ENCODE measurements around the gene SND1. TPM values are rescaled to one million over a fixed set of nuclear protein-coding genes. Genes with fewer than 3 reads are reported as not detected.
"Not testable (repeated sequence)": the region's sequence is repeated elsewhere in the genome, so short reads cannot be mapped to it uniquely, and the experiment has no call there.

The SND1 gene
- total RNA-seq, 2 experiments from 2014 or later: 132 to 148 TPM

DNA sequence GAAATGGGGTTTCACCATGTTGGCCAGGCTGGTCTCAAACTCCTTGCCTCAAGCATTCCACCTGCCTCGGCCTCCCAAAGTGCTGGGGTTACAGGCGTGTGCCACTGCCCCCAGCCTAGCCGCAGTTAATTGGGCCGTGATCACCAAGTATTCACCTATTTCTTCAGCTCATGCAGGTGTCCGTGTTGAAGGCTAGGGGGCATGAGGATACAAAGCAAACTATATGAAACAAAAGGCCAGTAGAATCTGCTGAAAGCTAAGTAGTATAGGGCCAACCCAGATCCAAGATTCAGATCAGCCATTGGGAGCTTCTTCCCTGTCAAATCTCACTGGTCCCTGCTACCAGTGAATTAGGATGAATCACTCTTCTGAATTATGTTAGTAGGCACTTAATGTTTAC is 305.9 kb downstream of the SND1 start:
- H3K4me1 Mint-ChIP-seq: no peaks in the 10 kb centered on the region
- no peaks in the 10 kb centered on the region for H3K27me3 Mint-ChIP-seq
- H3K27ac Mint-ChIP-seq: no peak overlapping the region
- H3K4me3 Mint-ChIP-seq: no peak overlapping the region
- no peak for DNase-seq
- ATAC-seq (ENCODE audit: low read depth): no peak
- H3K36me3 Mint-ChIP-seq: peaks cover 20% of the 10 kb centered on the region
- POLR2A ChIA-PET: no interaction called here
- peaks cover under 1% of the 10 kb centered on the region for H3K9me3 Mint-ChIP-seq

DNA sequence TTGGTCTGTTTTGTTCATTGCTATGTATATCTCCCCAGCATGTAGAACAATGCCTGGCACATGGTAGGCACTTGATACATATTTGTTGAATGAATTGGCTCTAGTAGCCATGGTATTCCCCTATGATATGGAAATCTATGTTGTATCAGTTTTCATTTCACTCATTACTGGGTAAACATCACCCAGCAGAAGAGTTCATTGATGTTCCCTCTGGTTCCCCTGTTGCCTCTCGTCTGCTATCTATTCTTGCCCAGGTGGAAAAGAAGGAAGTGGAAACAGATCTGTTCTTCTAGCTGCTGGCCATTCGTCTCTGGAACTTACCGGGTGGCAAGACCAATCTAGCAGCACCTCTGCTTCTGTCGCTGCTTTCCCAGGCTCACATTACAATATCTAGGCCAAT is 307.8 kb downstream of the SND1 start:
- POLR2A ChIA-PET: no interaction called here
- no peak overlapping the region for H3K4me3 Mint-ChIP-seq
- no peak overlapping the region for H3K27ac Mint-ChIP-seq
- no peaks in the 10 kb centered on the region for H3K27me3 Mint-ChIP-seq
- DNase-seq: no peak
- peaks cover 22% of the 10 kb centered on the region for H3K36me3 Mint-ChIP-seq
- no peak for ATAC-seq (ENCODE audit: low read depth)
- peaks cover 2% of the 10 kb centered on the region for H3K9me3 Mint-ChIP-seq
- H3K4me1 Mint-ChIP-seq: no peaks in the 10 kb centered on the region

DNA sequence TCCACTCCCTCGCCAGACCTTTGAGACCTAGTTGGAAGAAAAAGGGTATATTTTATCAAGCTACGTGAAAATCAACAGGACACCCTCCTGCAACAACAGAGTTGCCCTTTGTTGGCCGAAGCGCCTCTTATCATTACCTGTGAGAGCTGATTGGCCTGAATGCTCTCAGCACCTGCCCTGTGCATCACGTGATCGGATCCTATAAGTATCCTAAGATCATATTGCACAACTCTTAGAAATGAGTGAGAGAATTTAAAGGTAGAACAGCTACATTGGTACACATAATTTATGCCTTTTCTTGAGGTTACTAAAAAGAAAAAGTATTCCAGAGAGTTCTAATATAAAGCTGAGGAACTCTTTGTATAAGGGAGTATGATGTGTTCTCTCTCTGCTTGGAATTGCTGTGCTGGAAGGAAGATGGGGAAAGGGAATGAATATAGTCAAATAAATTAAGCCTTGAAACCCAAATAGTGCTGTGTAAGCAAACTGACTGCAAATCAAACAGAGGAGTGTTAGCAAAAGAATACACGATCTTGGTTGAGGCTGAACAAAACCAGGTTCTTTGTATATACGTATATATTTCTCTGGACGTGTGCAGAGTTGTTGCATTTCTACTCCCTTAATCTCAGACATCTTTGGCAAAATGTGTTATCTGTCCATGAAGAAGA is 309.9 kb downstream of the SND1 start:
- Mint-ChIP-seq H3K27me3 (no peaks in the 10 kb centered on the region), H3K4me1 (no peaks in the 10 kb centered on the region), H3K4me3 (no peak overlapping the region), H3K9me3 (peaks cover 2% of the 10 kb centered on the region), H3K36me3 (peaks cover 22% of the 10 kb centered on the region), H3K27ac (no peak overlapping the region)
- POLR2A ChIA-PET: no interaction called here
- ATAC-seq (ENCODE audit: low read depth): no peak
- no peak for DNase-seq

DNA sequence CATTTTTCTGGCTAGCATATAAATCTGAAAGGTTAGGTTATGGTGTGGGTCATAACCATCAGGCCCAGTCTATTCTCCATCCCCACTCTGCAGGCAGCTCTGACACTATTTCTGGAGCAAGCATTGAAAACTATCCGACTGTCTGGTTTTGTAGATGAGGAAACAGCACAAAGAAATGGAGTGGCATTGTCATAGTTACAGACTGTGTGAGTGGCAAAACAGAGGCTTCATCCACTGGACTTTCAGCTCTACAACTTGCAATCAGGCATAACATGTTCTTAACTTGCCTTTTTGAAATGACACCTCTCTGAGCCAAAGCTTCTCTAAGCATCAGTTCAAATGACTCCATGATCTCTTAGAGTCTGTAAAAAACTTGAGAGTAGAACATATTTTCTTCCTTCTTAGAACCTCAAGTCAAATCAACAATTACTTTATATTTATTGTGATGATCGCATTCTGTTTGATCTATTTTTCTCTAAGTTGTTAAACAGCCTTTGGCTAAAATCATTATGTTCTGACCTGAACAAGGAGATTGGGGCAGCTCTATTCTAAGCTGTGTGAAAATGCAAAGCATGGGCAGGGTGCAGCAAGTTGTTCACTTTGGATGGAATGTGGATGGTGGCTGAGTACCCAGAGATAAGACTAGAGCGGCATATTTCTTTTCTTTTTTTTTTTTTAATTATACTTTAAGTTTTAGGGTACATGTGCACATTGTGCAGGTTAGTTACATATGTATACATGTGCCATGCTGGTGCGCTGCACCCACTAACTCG is 310.8 kb downstream of the SND1 start:
- Mint-ChIP-seq H3K9me3 (peaks cover 2% of the 10 kb centered on the region), H3K27me3 (no peaks in the 10 kb centered on the region), H3K4me1 (no peaks in the 10 kb centered on the region), H3K4me3 (no peak overlapping the region), H3K27ac (no peak overlapping the region), H3K36me3 (peaks cover 22% of the 10 kb centered on the region)
- no peak for ATAC-seq (ENCODE audit: low read depth)
- POLR2A ChIA-PET: no interaction called here
- no peak for DNase-seq

DNA sequence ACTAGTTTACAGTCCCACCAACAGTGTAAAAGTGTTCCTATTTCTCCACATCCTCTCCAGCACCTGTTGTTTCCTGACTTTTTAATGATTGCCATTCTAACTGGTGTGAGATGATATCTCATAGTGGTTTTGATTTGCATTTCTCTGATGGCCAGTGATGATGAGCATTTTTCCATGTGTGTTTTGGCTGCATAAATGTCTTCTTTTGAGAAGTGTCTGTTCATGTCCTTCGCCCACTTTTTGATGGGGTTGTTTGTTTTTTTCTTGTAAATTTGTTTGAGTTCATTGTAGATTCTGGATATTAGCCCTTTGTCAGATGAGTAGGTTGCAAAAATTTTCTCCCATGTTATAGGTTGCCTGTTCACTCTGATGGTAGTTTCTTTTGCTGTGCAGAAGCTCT is 311.9 kb downstream of the SND1 start:
- peaks cover 22% of the 10 kb centered on the region for H3K36me3 Mint-ChIP-seq
- H3K27ac Mint-ChIP-seq; POLR2A ChIA-PET; H3K9me3 Mint-ChIP-seq; H3K27me3 Mint-ChIP-seq; ATAC-seq (ENCODE audit: low read depth); H3K4me1 Mint-ChIP-seq; DNase-seq; H3K4me3 Mint-ChIP-seq: not testable (repeated sequence)

DNA sequence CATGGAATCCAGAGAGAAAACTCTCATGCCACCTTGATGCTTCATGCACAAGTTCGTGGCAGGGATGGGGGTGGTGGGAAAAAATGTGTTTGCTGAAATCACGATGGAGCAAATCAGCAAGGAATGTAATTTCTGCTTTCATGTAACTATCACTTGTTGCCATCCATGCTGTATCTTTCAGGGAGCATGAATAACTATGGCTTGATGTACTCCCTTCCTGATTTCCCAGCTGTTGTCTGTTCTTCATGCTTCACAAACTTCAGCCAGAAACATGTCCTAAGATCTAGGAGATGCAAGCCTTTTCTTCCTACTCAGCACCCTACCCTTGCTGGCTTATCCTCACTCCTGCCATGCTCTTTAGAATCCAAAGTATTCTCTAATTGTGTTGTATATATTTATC is 315.3 kb downstream of the SND1 start:
- peaks cover 2% of the 10 kb centered on the region for H3K9me3 Mint-ChIP-seq
- no peaks in the 10 kb centered on the region for H3K4me1 Mint-ChIP-seq
- peaks cover 8% of the 10 kb centered on the region for H3K36me3 Mint-ChIP-seq
- POLR2A ChIA-PET: no interaction called here
- H3K27me3 Mint-ChIP-seq: no peaks in the 10 kb centered on the region
- DNase-seq: no peak
- ATAC-seq (ENCODE audit: low read depth): no peak
- no peak overlapping the region for H3K27ac Mint-ChIP-seq
- H3K4me3 Mint-ChIP-seq: no peak overlapping the region

DNA sequence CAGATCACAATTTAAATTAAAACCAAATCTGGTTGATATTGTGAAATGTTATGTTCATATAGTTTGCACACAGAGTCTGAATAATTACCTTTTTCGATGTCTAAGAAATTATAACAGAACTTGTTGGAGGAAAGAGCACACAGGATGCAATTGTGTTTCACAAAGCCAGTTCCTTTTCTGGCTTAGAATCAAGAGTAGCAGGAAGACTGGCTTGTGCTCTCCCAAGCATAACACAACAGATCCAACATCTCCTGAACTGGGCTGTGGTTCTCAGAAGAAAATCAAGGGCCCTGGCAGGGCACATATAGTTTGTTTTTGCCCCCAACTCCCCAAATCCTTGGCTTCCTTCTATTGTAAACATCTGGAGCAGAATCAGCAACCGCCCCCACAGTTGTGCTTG is 316.6 kb downstream of the SND1 start:
- no peaks in the 10 kb centered on the region for H3K27me3 Mint-ChIP-seq
- H3K4me3 Mint-ChIP-seq: no peak overlapping the region
- no peak for ATAC-seq (ENCODE audit: low read depth)
- H3K9me3 Mint-ChIP-seq: peaks cover 1% of the 10 kb centered on the region
- DNase-seq: no peak
- H3K36me3 Mint-ChIP-seq: peaks cover 11% of the 10 kb centered on the region
- no peak overlapping the region for H3K27ac Mint-ChIP-seq
- no peaks in the 10 kb centered on the region for H3K4me1 Mint-ChIP-seq
- POLR2A ChIA-PET: no interaction called here

DNA sequence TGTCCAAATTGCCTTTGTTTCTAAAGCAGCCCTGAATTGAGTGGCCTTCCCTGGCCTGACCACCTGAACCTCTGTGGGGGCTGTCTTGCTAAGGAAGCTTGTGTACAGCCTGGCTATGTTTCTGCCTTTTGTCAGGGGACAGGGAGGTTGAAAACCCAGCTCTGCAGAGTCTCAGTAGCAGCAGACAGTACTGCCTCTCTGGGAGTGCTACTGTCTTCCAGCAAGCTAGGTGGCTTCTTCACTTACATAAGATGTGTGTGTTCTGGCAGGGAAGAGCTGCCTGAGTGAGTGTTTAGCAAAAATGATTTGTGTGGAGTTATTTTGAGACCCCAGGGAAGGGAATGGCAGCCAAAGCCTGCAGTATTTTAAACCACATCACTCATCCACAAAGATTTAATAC is 321.8 kb downstream of the SND1 start:
- Mint-ChIP-seq H3K27me3 (no peaks in the 10 kb centered on the region), H3K27ac (no peak overlapping the region), H3K4me1 (no peaks in the 10 kb centered on the region), H3K36me3 (peaks cover 46% of the 10 kb centered on the region), H3K9me3 (peaks cover 12% of the 10 kb centered on the region), H3K4me3 (no peak overlapping the region)
- no peak for DNase-seq
- POLR2A ChIA-PET: no interaction called here
- no peak for ATAC-seq (ENCODE audit: low read depth)

DNA sequence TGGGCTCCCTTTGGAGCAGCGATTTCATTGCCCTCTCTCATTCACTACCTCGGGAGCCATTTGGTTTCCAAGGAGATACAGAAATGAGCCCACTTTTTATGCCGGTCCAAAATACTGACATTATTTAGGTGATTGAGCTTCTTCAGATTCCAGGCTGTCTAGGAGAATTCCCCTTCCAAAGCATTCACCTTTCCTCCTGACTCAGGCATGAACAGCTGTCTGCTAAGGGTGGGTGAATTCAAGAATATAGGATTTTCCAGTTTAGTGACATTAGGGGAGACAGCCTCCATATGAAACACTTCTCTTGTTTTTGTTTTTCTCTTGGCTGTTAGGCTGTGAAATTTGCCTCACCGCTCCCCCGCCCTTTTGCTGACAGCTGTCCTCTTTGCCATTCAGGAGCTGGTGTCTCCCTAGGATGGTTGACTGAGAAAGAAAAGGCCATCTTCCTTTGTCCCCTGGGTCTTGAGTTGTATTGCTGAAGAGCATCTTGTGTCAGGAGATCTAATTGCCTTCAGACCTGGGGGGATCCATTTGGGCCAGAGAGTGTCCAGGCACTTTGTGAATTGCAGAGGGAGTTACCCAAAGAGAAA is 322.5 kb downstream of the SND1 start:
- no peak for ATAC-seq (ENCODE audit: low read depth)
- H3K9me3 Mint-ChIP-seq: peaks cover 19% of the 10 kb centered on the region
- no peak overlapping the region for H3K4me3 Mint-ChIP-seq
- peaks cover 53% of the 10 kb centered on the region for H3K36me3 Mint-ChIP-seq
- DNase-seq: no peak
- H3K27me3 Mint-ChIP-seq: no peaks in the 10 kb centered on the region
- no peaks in the 10 kb centered on the region for H3K4me1 Mint-ChIP-seq
- POLR2A ChIA-PET: no interaction called here
- no peak overlapping the region for H3K27ac Mint-ChIP-seq

DNA sequence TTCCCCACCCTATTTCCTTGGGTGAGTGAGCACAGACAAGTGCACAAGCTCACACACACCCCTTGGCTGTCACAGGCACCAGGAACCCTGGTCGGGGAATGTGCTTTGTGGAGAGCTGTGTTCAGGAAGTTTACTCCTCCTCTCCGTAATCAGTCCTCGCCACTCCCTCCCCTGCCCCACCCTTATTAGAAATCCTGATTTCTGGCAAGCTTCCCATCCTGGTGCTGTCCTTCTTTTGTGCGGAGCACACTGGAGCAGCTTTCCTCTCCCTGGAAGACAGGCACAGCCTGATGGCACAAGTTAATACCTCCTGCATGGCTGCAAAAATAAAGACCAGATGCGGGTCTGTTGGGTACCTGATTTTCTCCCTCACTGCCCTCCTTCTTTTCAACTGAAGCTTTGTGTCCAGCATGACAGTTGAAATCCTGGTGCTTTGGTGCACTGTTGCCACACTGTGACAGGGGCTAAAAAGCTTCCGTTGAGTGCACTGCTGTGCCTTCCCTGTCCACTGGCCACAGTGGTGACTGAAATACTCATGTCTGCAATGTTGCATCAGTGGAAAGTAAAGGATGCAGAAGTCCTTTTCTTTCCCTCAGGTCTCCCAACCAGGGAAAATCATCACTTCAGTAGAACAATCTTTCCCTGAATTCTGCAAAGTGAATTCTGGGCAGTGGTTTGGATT is 324.2 kb downstream of the SND1 start:
- Mint-ChIP-seq H3K9me3 (peaks cover 19% of the 10 kb centered on the region), H3K36me3 (peaks cover 54% of the 10 kb centered on the region), H3K27ac (no peak overlapping the region), H3K27me3 (no peaks in the 10 kb centered on the region), H3K4me3 (no peak overlapping the region), H3K4me1 (no peaks in the 10 kb centered on the region)
- DNase-seq: no peak
- ATAC-seq (ENCODE audit: low read depth): no peak
- POLR2A ChIA-PET: no interaction called here

DNA sequence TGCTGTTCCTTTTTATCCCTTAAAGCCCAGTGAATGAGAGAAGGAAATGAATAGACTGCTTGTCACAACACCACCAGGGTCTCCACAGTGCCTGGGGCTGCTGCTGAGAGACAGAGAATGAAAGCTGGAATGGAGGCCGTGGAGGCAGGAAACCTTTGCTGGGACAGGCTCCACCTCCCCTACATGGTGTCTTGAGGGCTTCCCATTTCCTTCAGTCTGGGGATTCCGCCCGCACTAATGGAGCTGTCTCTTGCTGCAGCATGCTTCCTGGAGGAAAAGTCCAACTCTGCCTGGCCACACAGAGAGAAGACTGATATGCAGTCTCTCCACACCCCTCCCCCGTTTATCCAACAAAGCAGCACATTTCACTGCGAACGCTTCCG is 324.7 kb downstream of the SND1 start:
- H3K27ac Mint-ChIP-seq: no peak overlapping the region
- ATAC-seq (ENCODE audit: low read depth): no peak
- POLR2A ChIA-PET: no interaction called here

DNA sequence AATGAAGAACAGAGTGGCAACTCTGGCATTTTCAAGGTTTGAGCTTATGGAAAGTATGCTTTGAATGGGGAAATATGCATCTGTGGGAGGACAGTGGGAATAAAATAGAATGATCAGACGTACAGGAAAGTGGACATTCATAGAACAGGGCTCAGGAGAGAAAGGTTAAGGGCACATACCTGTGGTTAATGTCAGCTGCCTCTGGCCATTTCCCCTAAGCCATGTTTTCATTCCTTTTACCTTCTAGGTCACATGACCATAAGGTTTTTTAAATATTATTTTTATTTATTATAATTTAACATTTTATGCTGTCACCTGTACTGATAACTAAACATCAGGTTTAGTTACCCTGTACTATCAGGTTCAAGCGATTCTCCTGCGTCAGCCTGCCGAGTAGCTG is 326.4 kb downstream of the SND1 start:
- Mint-ChIP-seq H3K27ac (no peak overlapping the region), H3K4me1 (peaks cover 8% of the 10 kb centered on the region), H3K4me3 (no peak overlapping the region), H3K27me3 (no peaks in the 10 kb centered on the region), H3K36me3 (peaks cover 45% of the 10 kb centered on the region), H3K9me3 (peaks cover 18% of the 10 kb centered on the region)
- ATAC-seq (ENCODE audit: low read depth) (no peak), DNase-seq (no peak)
- POLR2A ChIA-PET: no interaction called here

More for the DNA sequence above, 324.7 kb downstream of the SND1 start:
- Mint-ChIP-seq H3K9me3 (peaks cover 19% of the 10 kb centered on the region), H3K4me1 (peaks cover 1% of the 10 kb centered on the region), H3K36me3 (peaks cover 51% of the 10 kb centered on the region), H3K27me3 (no peaks in the 10 kb centered on the region), H3K4me3 (no peak overlapping the region)
- DNase-seq: no peak

DNA sequence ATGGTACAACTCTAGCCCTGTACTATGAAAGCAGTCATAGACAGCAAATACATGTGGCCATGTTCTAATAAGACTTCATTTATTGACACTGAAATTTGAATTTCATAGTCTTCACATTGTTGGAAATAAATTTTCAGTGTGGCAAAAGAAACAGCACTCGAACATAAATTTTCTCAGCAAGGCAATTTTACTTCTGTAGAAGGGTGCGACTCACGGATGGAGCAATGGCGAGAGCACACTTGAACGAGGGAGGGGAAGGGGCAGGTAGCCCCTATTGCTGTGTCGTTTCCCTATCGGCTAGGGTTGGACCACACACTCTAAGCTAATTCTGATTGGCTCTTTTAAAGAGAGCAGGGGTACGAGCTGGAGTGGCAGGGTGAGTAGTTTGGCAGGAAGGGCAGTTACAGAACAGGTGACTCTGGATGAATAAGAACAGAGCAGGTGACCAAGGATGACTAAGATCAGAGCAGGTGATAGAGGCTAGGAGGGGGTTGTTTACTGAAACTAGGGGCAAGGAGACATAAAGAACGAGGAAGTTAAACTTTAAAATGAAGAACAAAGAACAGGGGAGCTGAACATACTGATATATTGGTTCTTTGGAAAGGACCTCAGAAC is 327.2 kb downstream of the SND1 start:
- H3K27me3 Mint-ChIP-seq: no peaks in the 10 kb centered on the region
- peaks cover 45% of the 10 kb centered on the region for H3K36me3 Mint-ChIP-seq
- POLR2A ChIA-PET: no interaction called here
- H3K4me1 Mint-ChIP-seq: peaks cover 10% of the 10 kb centered on the region
- no peak overlapping the region for H3K27ac Mint-ChIP-seq
- H3K4me3 Mint-ChIP-seq: no peak overlapping the region
- DNase-seq (no peak), ATAC-seq (ENCODE audit: low read depth) (no peak)
- H3K9me3 Mint-ChIP-seq: peaks cover 18% of the 10 kb centered on the region
